HFF-Myc (cell line): ENCODE results near the gene FOXP1.

ENCODE experiments used
- DNase-seq: peaks from one replicate; pipeline ENCODE4 v3.0.0-alpha.2; 2011; ENCODE audit warnings: low read depth; ENCODE audit errors: extremely low read depth
- H3K4me3 ChIP-seq: replicated peaks from 2 replicates; pipeline ENCODE4 v1.5.1; 2011; ENCODE audit warnings: low read depth, mild to moderate bottlenecking, control low read depth, low read length
- CTCF ChIP-seq: IDR thresholded peaks from 2 replicates; pipeline ENCODE4 v1.5.1; 2012; ENCODE audit warnings: mild to moderate bottlenecking, low read depth, low read length, control low read depth; ENCODE audit errors: missing control alignments

Gene FOXP1

GRCh38 chr3:71380096-71380495 is 203.4 kb downstream of the FOXP1 start:
- H3K4me3 ChIP-seq: no peak overlapping the region
- peak; percentile 13 for TF ChIP-seq CTCF
- DNase-seq: no peak

GRCh38 chr3:71378509-71378908 is 205.0 kb downstream of the FOXP1 start:
- no peak overlapping the region for H3K4me3 ChIP-seq
- no peak for DNase-seq
- no peak for TF ChIP-seq CTCF

GRCh38 chr3:71376911-71377310 is 206.6 kb downstream of the FOXP1 start:
- DNase-seq: no peak
- no peak for TF ChIP-seq CTCF
- no peak overlapping the region for H3K4me3 ChIP-seq

- no peak for DNase-seq
- H3K4me3 ChIP-seq: no peak overlapping the region
- TF ChIP-seq CTCF: no peak
Observed at GRCh38 chr3:71376503-71376902, 207.0 kb downstream of the FOXP1 start.

GRCh38 chr3:71374582-71374981 is 208.9 kb downstream of the FOXP1 start:
- no peak overlapping the region for H3K4me3 ChIP-seq
- no peak for DNase-seq
- TF ChIP-seq CTCF: no peak

GRCh38 chr3:71372911-71373637 is 210.5 kb downstream of the FOXP1 start:
- no peak overlapping the region for H3K4me3 ChIP-seq
- no peak for DNase-seq
- TF ChIP-seq CTCF: no peak
